SIG-M5 treated with dmso at 0.1 percent for 504 hours (cell line): ENCODE results near the gene ABHD11.

ENCODE experiments used
- DNase-seq: peaks from one replicate; lab custom pipeline; 2025; ENCODE audit not compliant: unreplicated experiment; lab: John Stamatoyannopoulos, UW

The ABHD11 gene

GRCh38 chr7:73702665-73703064, 35.9 kb downstream of the ABHD11 start:
- no peak for DNase-seq

DNA sequence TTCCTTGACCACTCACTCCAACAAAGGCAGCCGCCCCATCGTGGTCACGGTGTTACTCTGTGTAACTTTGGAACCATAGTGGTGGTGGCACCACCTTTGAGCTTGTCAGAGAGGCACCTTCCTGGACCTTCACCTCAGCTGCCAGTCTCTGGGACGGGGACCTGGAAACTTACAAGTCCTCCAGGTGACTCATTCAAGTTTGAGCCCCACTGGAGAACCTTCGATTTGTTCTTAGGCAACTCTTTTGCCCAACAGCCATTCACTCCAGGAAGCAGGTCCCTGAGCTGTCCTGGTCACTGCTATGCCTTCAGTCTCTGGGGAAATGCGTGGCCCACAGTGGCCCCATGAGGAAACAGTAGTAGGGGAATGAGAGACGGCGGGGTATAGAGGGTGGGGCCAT, 36.4 kb downstream of the ABHD11 start:
- DNase-seq = no peak

DNA sequence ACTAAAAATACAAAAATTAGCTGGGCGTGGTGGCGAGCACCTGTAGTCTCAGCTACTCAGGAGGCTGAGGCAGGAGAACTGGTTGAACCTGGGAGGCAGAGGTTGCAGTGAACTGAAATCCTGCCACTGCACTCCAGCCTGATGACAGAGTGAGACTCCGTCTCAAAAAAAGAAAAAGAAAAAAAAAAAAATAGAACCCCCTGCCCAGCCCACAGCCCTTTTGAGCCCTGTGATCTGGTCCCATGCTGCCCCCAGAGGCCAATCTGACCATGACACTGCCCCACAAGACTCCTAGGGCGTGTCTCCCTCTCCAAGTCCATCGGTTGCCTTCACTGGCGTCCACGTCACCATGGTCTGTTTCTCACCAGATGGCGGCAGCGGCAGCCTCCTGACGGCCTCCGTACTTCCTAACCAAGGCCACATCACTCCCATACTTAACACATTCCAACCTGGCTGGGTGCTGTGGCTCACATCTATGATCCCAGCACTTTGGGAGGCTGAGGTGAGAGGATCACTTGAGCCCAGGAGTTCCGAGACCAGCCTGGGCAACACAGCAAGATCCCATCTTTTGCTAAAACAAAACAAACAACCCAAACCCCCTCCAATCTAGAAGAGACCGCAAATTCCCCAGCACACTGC, 37.1 kb downstream of the ABHD11 start:
- peak; percentile 9 for DNase-seq

DNA sequence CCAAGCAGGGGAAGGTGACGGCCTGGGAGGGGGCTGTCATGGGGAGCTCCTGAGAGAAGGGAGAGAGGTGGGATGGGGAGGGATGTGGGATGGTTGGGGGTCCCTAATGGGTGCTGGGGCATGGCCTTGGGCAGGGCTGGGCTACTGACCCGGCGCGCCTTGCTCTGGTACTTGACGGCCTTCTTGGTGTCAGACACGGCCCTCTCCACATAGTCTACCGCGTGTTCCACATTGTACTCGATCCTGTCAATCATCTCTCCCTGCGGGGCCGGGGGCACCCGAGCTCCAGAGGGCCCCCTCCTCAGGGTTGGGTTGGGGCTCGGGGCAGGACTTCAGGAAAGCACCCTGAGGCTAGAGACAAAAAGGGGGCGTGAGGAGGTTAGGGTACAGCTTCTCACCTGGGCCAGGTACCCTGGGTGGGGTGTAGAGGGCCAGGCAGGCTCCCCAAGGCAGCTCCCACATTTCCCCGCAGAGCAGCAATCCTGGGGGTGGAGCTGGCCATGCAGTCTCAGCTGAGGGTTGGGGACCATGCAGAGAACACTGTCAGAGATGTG, 37.9 kb downstream of the ABHD11 start:
- no peak for DNase-seq

DNA sequence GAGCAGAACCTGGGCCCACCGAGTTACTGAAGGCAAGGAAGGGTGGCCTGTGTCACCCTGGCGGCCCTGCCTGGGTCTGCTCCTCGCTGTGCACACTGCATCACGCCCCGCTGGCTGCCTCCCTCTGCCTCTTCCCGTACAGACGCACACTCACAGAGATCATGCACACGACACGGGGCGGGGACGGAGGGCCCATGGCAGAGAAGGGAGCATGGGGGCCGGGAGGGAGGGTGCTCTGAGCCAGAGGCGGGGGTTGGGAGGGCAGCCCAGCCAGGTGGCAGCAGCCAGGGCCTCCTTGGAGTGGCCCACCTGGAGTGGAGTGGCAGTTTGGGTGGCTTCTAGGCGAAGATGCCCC, 38.6 kb downstream of the ABHD11 start:
- DNase-seq = no peak

DNA sequence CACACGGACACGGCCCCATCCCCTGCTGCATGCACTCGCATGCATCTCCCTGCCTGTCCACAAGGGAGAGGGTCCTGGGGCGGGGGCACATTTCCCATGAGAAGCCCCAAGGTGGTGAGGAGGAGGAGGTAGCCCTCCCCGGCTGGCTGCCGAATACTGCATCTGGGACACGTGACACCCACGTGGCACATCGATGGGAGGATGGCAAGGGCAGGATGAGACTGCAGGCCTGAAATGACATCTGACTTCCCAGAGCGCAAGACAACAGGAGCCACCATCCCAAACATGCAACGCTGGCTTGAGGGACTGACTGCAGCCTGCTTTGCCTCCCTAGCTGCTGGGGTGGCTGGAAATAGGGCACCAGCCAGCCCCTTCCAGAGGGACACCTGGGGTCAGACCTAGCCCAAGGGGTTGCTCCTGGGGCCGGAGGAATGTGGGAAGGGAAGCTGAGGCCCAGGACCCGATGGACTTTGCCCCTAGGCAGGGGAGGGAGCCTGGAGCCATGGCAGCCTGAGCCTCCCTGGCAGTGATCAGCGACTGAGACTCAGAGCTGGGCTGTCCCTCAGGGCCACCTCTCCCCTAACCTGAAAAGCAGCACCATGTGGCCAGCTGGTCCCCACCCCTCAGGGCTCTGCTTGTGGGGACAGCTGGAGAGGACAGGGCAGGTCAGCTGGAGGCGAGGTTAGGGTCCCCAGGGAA, 39.1 kb downstream of the ABHD11 start:
- DNase-seq = no peak

GRCh38 chr7:73698410-73698809, 40.2 kb downstream of the ABHD11 start:
- DNase-seq = no peak

DNA sequence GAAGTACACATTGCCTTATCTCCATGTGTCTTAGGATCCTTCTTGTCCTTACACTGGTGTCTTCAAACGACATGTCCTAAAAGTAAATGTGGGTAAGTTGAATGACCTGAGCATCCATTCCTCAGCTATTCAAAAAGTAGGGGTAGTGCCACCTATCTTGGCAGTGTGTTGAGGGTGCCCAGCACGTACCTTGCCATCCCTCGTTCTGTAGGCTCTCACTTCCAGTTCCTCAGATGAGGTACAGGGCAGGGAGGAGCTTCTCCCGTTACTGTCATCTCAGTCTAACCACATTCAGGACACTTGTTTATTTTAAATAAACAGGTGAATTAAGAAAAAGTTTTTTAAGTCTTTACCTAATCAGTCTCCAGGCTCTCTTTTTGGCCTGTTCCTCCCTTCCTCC, 42.2 kb downstream of the ABHD11 start:
- no peak for DNase-seq

GRCh38 chr7:73690646-73691045, 48.0 kb downstream of the ABHD11 start:
- DNase-seq = no peak

DNA sequence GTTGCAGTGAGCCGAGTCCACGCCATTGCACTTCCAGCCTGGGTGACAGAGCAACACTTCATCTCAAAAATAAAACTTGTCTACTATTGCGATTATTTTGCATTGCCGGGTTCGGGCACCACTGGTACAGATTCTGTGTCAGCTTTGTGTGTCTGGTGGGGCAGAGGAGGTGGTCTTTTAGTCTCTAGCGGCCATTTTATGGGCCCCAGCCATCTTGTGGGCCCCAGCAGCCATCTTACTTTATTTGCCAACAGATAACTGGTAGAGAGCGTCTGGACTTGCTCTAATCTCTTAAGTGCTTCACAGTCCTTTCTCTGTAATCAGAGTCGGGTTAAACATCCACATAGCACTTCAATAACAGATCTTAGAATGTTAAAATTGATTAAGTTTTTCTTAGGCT, 50.3 kb downstream of the ABHD11 start:
- no peak for DNase-seq
